CD4-positive, alpha-beta T cell treated with Interleukin-4 for 4 hours (primary cell): ENCODE measurements around the gene ETF1.

ENCODE experiments used
- DNase-seq: peaks from one replicate; pipeline ENCODE4 v3.0.0-alpha.2; 2020

ETF1 gene

GRCh38 chr5:138459311-138459933 is 83.6 kb downstream of the ETF1 start:
- DNase-seq = peak; percentile 71

GRCh38 chr5:138458856-138459255 is 84.2 kb downstream of the ETF1 start:
- DNase-seq = no peak

GRCh38 chr5:138458384-138458783 is 84.7 kb downstream of the ETF1 start:
- no peak for DNase-seq

GRCh38 chr5:138457531-138458275 is 85.3 kb downstream of the ETF1 start:
- DNase-seq = no peak
